ENCODE data around the gene BTBD3. TPM values are rescaled to one million over a fixed set of nuclear protein-coding genes. Genes with fewer than 3 reads are reported as not detected.

BTBD3 gene
- total RNA-seq, 1 donor from 2014 or later = 41.9 TPM

GRCh38 chr20:11965602-11966001, 47.9 kb downstream of the BTBD3 start:
- peak; percentile 42 for DNase-seq (ENCODE audit: low spot score)

- no peak for DNase-seq (ENCODE audit: low spot score)
These were observed 48.5 kb downstream of the BTBD3 start for GRCh38 chr20:11966186-11966585.

GRCh38 chr20:11970243-11970836, 52.6 kb downstream of the BTBD3 start:
- DNase-seq (ENCODE audit: low spot score) = no peak

DNA sequence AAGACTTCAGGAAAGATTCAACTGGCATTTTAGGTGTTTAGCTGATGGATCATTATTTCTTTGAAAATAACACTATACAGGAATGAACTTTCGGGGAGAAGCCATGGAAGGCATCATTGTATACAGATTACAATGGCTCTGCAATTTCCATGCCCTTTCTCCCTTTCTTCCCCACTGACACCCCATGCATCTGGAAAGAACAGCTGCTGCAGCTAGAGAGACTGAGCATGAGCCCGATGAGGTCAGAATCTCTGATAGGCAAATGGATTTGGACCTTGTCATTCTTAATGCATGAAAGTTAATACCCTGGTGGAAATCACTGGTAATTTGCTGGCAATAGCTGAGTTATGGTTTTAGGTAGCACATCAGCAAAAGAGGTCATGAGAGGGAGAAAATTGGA, 54.8 kb downstream of the BTBD3 start:
- DNase-seq (ENCODE audit: low spot score) = no peak

Data from umbilical cord (tissue), 2 donors.